ENCODE results near the gene SHANK1.
"Not testable (repeated sequence)": the region's sequence is repeated elsewhere in the genome, so short reads cannot be mapped to it uniquely, and the experiment has no call there.

Gene SHANK1

GRCh38 chr19:50626795-50627194 is 92.8 kb downstream of the SHANK1 start:
- TF ChIP-seq, protein P1, sequence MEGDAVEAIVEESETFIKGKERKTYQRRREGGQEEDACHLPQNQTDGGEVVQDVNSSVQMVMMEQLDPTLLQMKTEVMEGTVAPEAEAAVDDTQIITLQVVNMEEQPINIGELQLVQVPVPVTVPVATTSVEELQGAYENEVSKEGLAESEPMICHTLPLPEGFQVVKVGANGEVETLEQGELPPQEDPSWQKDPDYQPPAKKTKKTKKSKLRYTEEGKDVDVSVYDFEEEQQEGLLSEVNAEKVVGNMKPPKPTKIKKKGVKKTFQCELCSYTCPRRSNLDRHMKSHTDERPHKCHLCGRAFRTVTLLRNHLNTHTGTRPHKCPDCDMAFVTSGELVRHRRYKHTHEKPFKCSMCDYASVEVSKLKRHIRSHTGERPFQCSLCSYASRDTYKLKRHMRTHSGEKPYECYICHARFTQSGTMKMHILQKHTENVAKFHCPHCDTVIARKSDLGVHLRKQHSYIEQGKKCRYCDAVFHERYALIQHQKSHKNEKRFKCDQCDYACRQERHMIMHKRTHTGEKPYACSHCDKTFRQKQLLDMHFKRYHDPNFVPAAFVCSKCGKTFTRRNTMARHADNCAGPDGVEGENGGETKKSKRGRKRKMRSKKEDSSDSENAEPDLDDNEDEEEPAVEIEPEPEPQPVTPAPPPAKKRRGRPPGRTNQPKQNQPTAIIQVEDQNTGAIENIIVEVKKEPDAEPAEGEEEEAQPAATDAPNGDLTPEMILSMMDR (IDR thresholded peaks at IDR 0.05; ENCODE audit: insufficient read depth, low read length) = no peak
- TF ChIP-seq REST (IDR thresholded peaks at IDR 0.05; ENCODE audit: insufficient replicate concordance, low read depth) = no peak
- no peak for TF ChIP-seq POLR2AphosphoS5 (IDR thresholded peaks at IDR 0.05; ENCODE audit: low read depth)
- DNase-seq (ENCODE audit: low read depth in 1 of 2, low spot score in 1 of 2) = no peak

DNA sequence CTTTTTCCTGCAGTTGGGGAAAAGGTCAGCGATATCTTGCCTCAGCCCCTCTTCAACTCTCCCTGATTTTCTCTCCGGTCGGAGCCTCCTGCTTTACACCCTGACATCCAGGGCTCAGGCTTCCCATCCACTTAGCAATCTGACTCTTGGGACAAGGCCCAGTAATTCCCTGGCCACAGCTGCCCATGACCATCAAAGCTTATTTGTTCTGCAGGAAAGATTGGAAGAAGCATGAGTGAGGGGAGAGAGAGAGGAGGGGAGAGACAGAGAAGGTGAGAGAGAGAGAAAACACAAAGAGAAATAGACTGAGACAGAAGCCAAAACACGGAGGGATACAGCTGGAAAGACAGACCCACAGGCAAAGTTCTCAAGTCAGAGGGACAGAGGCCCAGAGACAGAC is 93.6 kb downstream of the SHANK1 start:
- Histone ChIP-seq H3K4me3 (replicated peaks; ENCODE audit: insufficient read depth, low read length) (no peak overlapping the region), H3K27me3 (ENCODE audit: insufficient read depth, poor library complexity, severe bottlenecking) (no peaks in the 10 kb centered on the region), H3K27ac (replicated peaks) (no peak overlapping the region)
- no peak for TF ChIP-seq GABPA (IDR thresholded peaks at IDR 0.05; ENCODE audit: low read depth)
- no peak for TF ChIP-seq REST (IDR thresholded peaks at IDR 0.05; ENCODE audit: insufficient replicate concordance, low read depth)
- TF ChIP-seq, protein P1 (IDR thresholded peaks at IDR 0.05; ENCODE audit: insufficient read depth, low read length) = no peak
- no peak for TF ChIP-seq SPI1 (IDR thresholded peaks at IDR 0.05; ENCODE audit: borderline replicate concordance, low read depth)
- TF ChIP-seq POLR2AphosphoS5 (IDR thresholded peaks at IDR 0.05; ENCODE audit: low read depth) = no peak
- DNase-seq (ENCODE audit: low read depth in 1 of 2, low spot score in 1 of 2) = no peak

More at GRCh38 chr19:50626795-50627194, 92.8 kb downstream of the SHANK1 start:
- Histone ChIP-seq H3K27ac (replicated peaks) (no peak overlapping the region), H3K4me3 (replicated peaks; ENCODE audit: insufficient read depth, low read length) (no peak overlapping the region), H3K27me3 (ENCODE audit: insufficient read depth, poor library complexity, severe bottlenecking) (no peaks in the 10 kb centered on the region)

DNA sequence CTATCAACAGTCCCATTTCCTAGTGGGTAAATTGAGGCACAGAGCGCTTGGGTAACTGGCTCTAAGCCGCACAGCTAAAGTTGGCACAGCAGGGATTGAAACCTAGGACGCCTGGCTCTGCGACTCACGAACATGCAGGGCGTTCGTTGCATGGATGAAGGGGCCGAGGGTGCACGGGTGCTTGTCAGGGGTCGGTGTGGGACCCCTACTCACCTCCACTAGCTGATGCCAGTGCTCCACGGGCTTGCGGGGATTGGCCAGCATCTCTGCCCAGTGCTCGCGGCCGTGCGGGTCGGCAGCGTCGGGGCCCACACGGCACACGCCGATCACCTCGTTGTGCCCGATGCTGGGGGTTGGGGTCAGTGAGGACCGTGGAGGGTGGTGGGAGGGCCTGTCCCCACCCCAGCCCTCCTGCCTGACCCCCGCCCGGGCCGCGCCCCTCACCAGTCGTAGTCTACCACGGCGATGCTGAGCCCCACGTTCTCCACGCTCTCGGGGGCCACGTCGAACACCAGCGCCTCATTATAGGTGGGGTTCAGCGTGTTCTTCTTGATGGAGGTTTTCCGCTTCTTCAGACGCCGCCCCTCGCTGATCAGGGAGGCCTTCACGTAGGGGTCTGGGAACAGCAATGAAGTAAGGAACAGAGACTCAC is 94.5 kb downstream of the SHANK1 start:
- H3K27me3 ChIP-seq (ENCODE audit: insufficient read depth, poor library complexity, severe bottlenecking) = no peaks in the 10 kb centered on the region
- TF ChIP-seq REST (IDR thresholded peaks at IDR 0.05; ENCODE audit: insufficient replicate concordance, low read depth) (no peak), POLR2AphosphoS5 (IDR thresholded peaks at IDR 0.05; ENCODE audit: low read depth) (no peak), SPI1 (IDR thresholded peaks at IDR 0.05; ENCODE audit: borderline replicate concordance, low read depth) (no peak), GABPA (IDR thresholded peaks at IDR 0.05; ENCODE audit: low read depth) (no peak)
- TF ChIP-seq, protein P1 (IDR thresholded peaks at IDR 0.05; ENCODE audit: insufficient read depth, low read length) = no peak
- no peak overlapping the region for H3K27ac ChIP-seq (replicated peaks)
- DNase-seq (ENCODE audit: low read depth in 1 of 2, low spot score in 1 of 2) = no peak
- no peak overlapping the region for H3K4me3 ChIP-seq (replicated peaks; ENCODE audit: insufficient read depth, low read length)

DNA sequence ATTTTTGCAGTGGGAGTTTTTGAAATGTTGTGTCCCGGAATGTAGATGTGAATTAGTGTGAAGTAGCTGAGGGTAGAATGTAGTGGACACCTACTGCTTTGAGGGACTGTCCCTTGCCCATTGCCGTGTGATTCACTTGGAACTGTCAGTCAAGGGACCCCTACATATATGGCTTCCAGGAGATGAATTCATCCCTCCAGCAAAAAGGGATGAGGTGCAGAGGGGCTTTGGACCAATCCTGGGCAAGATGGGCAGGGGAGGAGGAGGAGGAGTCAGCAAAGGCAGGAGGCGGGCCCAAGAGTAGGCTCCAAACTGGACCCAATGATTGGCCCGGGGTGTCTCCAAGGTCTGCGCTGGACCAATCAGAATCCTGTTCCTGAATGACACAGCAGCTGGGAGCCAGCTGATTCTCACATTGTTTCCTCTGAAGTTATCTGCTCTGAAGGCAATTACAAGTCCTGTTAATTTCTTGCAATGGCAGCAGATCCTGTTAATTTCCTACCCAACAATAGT is 99.2 kb downstream of the SHANK1 start:
- H3K4me3 ChIP-seq (replicated peaks; ENCODE audit: insufficient read depth, low read length); DNase-seq (ENCODE audit: low read depth in 1 of 2, low spot score in 1 of 2); H3K27ac ChIP-seq (replicated peaks); H3K27me3 ChIP-seq (ENCODE audit: insufficient read depth, poor library complexity, severe bottlenecking): not testable (repeated sequence)

DNA sequence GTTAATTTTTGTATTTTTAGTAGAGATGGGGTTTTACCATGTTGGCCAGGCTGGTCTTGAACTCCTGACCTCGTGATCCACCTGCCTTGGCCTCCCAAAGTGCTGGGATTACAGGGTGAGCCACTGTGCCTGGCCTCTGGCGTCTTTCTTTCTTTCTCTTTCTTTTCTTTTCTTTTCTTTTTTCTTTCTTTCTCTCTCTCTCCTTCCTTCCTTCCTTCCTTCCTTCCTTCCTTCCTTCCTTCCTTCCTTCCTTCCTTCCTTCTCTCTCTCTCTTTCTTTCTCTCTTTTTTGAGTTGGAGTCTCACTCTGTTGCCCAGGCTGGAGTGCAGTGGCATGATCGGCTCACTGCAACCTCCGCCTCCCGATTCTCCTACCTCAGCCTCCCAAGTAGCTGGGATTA is 100.4 kb downstream of the SHANK1 start:
- DNase-seq (ENCODE audit: low read depth in 1 of 2, low spot score in 1 of 2); H3K4me3 ChIP-seq (replicated peaks; ENCODE audit: insufficient read depth, low read length); H3K27ac ChIP-seq (replicated peaks); H3K27me3 ChIP-seq (ENCODE audit: insufficient read depth, poor library complexity, severe bottlenecking): not testable (repeated sequence)

DNA sequence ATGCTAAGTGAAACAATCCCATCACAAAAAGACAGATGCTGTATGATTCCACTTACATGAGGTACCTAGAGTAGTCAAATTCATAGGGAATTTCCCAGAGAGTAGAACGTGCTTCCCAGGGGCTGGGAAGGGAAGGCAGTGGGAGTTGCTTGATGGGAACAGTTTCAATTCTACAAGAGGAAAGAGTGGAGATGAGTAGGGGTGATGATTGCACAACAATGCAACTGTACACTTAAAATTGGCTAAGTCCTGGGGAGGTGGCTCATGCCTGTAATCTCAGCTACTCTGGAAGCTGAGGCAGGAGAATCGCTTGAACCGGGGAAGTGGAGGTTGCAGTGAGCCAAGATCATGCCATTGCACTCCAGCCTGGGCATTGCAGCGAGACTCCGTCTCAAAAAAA is 101.2 kb downstream of the SHANK1 start:
- not testable (repeated sequence) for DNase-seq (ENCODE audit: low read depth in 1 of 2, low spot score in 1 of 2); H3K27ac ChIP-seq (replicated peaks); H3K4me3 ChIP-seq (replicated peaks; ENCODE audit: insufficient read depth, low read length); H3K27me3 ChIP-seq (ENCODE audit: insufficient read depth, poor library complexity, severe bottlenecking)

Data from HL-60 (cell line).